HG03103 (cell line): ENCODE results near the gene LONRF3.
"Not testable (repeated sequence)": the region's sequence is repeated elsewhere in the genome, so short reads cannot be mapped to it uniquely, and the experiment has no call there.

Experiments
- ATAC-seq: cut with Tn5 transposase; IDR thresholded peaks from one replicate; pipeline ENCODE4 v1.9.1; 2021; ENCODE audit warnings: low read depth; ENCODE audit not compliant: unreplicated experiment

LONRF3 gene

DNA sequence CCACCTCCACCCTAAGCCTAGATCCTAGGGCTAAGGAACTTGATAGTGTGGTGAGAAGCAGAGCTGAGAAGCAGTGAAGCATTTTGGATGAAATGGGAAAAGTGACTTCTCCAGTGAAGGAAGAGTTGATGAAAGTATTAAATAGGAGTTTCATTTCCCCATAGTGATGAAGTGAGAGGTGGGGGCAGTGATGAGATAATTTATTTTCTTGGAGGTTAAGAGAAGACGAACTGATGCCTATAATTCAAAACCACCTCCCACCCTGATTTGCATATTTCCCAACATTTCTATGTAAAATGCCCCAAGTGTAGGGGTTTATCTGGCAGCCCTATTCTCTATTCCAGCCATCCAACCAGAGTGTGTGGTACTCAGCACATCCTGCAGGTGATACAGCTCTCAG lies 6.3 kb downstream of the LONRF3 start:
- ATAC-seq = no peak

GRCh38 chrX:118983513-118983912 lies 9.1 kb downstream of the LONRF3 start:
- no peak for ATAC-seq

DNA sequence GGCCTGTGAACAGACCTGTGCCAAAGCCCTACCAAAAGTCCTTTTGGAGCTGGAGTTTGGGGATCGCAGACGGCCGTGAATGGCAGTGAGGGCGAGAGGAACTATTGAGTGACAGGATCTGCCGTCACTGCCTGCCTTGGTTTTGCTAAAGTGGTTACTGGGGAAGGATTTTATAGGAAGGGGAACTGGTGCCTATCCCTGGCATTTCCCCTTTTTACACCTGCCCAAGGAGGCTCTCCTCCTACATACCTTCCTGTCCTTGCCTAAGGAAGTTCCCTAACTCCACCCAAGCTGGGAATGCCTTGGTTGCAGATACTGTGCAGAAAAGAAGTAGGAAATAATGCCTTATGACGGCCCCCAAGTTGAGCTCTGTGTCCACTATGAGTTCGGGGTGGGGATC lies 14.5 kb downstream of the LONRF3 start:
- ATAC-seq = no peak

- ATAC-seq = no peak
Measured at GRCh38 chrX:118989886-118990285, 15.5 kb downstream of the LONRF3 start.

GRCh38 chrX:118990512-118991227 lies 16.3 kb downstream of the LONRF3 start:
- no peak for ATAC-seq

DNA sequence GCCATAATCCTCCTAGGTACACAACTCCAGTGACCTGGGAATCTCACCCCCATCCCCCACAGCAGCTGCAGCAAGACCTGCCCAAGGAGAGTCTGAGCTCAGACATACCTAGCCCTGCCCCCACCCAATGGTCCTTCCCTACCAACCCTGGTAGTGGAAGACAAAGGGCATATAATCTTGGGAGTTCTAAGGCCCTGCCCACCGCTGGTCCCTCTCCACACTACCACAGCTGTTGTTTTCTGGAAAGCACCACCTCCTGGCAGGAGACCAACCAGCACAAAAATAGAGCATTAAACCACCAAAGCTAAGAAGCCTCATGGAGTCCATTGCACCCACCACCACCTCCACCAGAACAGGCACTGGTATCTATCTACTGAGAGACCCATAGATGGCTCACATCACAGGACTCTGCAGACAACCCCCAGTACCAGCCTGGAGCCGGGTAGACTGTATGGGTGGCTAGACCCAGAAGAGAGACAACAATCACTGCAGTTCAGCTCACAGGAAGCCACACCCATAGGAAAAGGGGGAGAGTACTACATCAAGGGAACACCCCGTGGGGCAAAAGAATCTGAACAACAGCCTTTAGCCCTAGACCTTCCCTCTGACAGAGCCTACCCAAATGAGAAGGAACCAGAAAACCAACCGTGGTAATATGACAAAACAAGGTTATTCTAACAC lies 18.2 kb downstream of the LONRF3 start:
- ATAC-seq = not testable (repeated sequence)

GRCh38 chrX:119003462-119003861 lies 29.0 kb downstream of the LONRF3 start:
- no peak for ATAC-seq

DNA sequence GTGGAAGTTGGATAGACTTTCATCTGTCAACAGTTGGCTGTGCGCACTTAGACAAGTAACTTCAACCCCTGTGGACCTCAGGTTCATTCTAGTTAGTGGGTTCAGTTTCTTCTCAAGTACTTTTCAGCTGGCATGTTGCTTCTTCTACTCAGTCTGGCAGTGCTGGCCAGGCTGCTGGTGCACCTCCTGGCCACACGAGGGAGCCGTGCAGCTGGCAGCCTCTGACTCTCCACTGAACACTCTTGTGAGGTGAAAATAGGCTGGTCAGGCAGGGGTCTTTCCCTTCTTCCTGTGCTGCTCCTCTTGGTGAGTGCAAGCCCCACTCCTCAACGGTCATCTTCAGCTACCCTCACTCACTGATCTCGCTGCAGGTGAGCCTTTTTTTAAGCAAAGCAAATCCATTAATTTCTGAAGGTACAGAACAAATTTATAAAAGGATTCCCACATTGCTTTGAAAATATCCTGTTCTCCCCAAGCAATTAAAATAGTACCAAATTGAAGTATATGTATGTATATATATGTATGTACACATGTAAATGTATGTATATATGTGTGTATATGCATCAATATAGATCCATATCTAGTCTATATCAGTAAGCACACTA lies 30.6 kb downstream of the LONRF3 start:
- peak; percentile 51 for ATAC-seq

DNA sequence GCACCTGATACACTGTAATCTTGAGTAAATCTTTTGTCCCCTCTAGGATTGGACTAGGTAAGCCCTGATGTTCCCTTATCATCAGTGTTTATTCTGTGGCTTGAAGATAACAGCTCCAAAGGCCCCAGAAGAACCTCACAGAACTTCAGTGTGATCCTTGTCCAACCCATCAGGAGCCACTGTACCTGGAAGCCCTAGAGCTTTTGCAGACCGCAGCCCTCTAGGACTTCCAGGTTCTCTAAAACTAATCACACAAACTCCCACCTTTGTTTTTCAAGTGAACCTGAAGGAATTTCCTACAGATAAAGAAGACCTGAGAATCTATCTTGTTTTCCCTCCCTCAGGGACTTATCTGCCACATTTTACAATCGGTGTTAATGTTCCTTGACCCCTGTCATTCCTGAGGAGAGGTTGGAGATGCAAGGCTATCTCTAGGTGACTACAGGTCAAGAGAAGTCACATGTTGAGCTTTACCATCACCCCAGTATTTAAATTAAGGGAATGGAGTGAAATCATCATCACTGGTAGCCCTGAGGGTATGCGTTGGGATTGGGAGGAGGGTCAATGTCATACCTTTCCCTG lies 32.9 kb downstream of the LONRF3 start:
- ATAC-seq = no peak

- ATAC-seq = no peak
Measured at GRCh38 chrX:119008110-119008744, 33.8 kb downstream of the LONRF3 start.

GRCh38 chrX:119009071-119009470 lies 34.7 kb downstream of the LONRF3 start:
- ATAC-seq = no peak

DNA sequence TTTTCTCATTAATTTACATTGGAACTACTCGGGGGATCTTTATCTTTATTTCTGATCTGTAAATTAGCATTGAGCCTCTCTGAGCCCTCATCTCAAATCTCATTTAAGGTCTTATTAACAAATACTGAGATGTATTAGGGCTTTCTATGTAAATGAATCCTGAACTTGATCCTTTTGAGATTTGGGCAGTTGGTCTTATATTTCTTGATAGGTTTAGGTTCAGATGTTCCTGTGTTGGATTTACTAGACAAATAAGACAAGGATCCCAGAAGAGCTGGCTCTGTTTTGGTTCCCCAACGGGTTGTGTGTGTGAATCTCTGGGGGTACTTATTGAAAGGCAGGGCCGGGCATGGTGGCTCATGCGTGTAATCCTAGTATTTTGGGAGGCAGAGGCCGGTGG lies 36.1 kb downstream of the LONRF3 start:
- ATAC-seq = no peak

DNA sequence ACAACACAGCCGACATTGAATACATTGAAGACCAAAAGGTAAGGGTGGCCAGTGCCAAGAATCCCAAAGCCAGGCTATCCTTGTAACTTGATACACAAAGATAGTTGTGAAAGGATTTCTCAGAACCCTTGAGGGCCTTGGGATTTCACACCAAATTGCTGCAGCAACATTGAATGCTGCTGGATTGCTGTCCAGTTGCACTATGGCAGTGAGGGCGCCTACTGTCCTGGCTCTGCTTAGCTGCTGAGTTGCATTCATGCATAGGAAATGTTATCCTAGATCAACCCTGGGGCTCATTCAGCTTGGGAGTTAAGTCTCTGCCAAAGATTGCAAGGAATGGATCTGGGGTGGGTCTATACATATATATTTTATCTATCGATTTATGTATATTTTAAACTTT lies 38.7 kb downstream of the LONRF3 start:
- no peak for ATAC-seq

DNA sequence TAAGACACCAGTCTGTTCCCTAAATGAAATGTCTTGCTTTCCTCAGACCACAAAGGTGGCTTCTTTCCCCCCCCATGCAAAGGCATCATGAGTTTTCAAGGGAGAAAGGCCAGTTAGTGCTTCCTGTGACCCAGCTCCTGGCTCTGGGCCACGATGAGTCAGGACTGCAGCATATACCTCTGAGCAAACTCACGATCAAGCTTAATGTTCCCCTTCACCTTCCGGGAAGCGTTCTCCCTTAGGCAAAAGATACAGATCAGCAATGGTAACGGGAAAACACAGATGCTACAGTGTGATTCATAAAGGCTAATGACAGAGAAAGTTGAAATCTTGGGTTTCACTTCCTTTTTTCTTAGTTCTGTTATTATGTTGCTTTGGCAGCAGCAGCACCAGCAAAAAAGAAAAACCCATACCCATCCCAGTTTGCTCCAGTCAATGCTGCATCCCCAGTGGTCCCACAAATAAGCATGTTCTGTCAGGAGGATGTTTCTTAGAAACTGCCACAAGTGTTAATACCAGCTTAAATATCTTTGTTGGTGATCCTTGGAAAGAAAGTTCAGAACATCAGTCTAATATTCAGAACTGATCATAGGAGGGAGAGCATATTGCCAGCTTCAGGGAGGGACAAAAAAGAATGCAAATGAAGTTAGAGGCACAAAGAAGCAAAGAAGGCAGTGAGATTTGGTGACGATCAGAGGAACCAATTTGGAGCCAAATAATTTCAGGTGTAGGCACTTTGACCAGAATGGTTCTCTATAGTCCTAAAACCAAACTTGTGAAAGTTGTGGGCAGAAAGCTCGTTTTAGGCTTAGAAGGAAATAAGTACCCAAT lies 41.2 kb downstream of the LONRF3 start:
- peak; percentile 84 for ATAC-seq

GRCh38 chrX:119017077-119017476 lies 42.7 kb downstream of the LONRF3 start:
- no peak for ATAC-seq

DNA sequence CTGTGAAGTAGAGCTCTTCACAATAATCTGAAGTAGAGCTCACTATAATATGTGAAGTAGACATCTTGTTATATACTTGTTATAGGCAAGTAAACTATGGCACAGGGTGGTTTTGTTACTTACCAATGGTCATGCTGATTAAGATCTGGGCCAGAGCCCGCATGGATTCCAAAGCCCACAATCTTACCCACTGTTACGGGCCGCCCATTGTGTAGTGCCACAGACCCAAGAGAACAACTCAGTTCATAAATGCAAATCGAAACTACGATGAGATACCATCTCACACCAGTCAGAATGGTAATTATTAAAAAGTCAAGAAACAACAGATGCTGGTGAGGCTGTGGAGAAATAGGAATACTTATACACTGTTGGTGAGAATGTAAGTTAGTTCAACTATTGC lies 51.5 kb downstream of the LONRF3 start:
- no peak for ATAC-seq

DNA sequence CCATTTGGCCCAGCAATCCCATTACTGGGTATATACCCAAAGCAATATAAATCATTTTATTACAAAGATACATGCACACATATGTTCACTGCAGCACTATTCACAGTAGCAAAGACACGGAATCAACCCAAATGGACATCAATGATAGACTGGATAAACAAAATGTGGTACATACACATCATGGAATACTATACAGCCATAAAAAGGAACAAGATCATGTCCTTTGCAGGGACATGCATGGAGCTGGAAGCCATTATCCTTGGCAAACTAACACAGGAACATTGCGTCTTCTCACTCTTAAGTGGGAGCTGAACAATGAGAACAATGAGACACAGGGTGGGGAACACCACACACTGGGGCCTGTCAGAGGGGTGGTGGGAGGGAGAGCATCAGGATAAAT lies 51.9 kb downstream of the LONRF3 start:
- not testable (repeated sequence) for ATAC-seq

- not testable (repeated sequence) for ATAC-seq
Measured at GRCh38 chrX:119027960-119028732, 53.7 kb downstream of the LONRF3 start.

DNA sequence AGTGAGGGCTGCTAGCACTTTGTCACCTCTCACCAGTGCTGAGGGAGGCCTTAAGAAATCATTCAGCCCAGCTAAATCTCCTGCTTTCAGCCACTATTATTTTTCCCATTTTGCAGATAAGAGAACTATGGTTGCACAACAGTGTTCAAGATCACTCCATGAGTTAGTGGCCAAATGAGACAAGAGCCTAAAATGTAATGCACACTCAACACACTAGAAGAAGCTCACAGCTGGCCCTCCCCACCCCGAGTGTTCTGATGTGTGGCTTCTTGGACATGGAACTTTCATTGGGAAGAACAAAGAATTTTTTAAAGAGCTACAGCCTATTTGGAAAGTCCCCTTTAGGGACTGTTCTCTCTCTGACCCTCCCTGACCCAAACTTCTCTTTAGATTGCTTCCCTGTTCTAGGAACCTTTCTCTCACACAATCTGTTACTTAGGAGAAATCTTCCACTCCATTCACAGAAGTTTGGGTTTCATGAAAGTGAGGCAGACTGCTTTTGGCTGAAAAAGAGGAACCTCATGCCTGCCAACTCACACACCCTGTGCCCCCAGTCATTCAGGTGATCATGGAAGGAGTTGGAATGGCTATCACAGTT lies 54.4 kb downstream of the LONRF3 start:
- no peak for ATAC-seq
